ENCODE measurements around the gene CALB2.

Gene CALB2

DNA sequence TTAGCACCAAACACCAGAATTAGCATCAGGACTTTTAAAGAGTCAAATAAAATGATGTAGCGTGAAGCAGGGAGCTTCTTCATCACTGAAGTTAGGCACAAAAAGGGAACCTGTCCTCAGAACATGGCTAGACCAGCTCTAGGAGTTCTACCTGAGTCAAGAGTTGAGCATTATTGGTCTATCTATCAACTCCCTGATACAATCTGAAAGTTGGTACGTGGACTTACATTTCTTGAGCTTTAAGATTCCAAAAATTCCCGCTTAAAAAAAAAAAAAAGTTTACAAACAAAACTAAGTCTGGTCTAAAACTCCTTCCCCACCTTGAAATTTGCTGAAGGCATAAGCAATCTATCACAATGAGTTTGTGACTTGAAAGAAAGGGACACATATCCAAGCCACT is 71.1 kb downstream of the CALB2 start:
- DNase-seq (ENCODE audit: low read depth) = no peak
- no peak overlapping the region for H3K4me3 ChIP-seq (ENCODE audit: low read length)
- no peak for TF ChIP-seq CTCF (IDR thresholded peaks at IDR 0.05; ENCODE audit: insufficient read depth, low read depth, low read length, missing control alignments)

DNA sequence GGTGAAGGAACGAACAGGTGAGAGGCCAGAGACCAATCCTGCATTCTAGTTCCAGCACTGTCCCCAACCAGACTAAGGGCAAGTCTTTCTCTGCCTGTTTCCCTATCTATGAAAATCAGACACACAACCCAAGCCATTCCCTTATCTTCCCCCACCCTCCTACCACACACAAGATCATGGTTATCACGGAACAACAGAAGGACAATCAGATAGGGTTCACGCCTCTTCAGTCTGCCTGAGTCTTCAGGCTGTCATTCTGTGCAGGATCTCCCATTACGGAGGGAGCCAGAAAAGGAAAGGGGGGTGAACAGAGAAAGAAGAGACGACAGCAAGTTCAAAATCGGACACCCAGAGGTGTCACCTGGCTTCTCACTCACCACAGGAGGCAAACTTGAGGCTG is 72.2 kb downstream of the CALB2 start:
- DNase-seq (ENCODE audit: low read depth) = no peak
- H3K4me3 ChIP-seq (ENCODE audit: low read length) = no peak overlapping the region
- TF ChIP-seq CTCF (IDR thresholded peaks at IDR 0.05; ENCODE audit: insufficient read depth, low read depth, low read length, missing control alignments) = no peak

DNA sequence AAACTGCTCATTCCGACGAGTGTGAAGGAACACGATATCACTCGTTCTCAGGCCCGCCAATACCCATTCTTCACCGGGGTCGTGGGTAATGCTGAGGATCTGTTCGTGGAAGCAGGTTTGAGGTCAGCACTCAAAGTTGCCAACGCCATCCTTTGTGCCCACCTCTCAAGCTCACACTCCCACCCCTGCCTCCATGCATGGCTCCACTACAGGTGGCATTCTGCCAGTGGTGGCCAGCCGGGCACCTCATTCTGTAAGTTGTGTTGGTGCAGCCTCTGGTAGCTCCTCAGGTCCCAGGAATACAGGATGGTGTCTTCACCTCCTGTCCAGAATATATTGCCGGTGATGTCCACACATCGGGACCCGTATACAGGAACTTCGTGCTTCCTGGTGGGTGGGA is 72.7 kb downstream of the CALB2 start:
- no peak for TF ChIP-seq CTCF (IDR thresholded peaks at IDR 0.05; ENCODE audit: insufficient read depth, low read depth, low read length, missing control alignments)
- no peak overlapping the region for H3K4me3 ChIP-seq (ENCODE audit: low read length)
- DNase-seq (ENCODE audit: low read depth) = no peak

DNA sequence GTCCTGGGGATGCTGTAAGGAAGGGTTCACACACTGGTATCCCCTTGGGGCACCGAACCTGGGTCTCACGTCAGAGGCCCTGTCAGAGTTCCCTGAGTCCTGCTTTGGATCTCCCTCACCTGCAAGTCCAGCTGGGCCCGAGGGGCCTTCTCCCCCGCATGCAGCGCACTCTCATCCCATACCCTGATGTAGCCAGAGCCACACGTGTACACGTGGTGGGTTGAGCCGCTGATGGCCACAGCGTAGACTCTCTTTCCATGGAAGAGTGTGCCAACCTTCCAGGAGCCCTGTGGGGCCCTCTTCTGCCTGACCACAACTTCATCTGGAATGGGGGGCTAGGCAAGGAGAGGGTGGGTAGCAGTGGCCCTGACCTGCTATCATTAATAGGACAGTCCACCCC is 73.5 kb downstream of the CALB2 start:
- no peak for DNase-seq (ENCODE audit: low read depth)
- no peak overlapping the region for H3K4me3 ChIP-seq (ENCODE audit: low read length)
- TF ChIP-seq CTCF (IDR thresholded peaks at IDR 0.05; ENCODE audit: insufficient read depth, low read depth, low read length, missing control alignments) = no peak

GRCh38 chr16:71432906-71433305 is 74.4 kb downstream of the CALB2 start:
- TF ChIP-seq CTCF (IDR thresholded peaks at IDR 0.05; ENCODE audit: insufficient read depth, low read depth, low read length, missing control alignments) = no peak
- DNase-seq (ENCODE audit: low read depth) = no peak
- H3K4me3 ChIP-seq (ENCODE audit: low read length) = no peak overlapping the region

DNA sequence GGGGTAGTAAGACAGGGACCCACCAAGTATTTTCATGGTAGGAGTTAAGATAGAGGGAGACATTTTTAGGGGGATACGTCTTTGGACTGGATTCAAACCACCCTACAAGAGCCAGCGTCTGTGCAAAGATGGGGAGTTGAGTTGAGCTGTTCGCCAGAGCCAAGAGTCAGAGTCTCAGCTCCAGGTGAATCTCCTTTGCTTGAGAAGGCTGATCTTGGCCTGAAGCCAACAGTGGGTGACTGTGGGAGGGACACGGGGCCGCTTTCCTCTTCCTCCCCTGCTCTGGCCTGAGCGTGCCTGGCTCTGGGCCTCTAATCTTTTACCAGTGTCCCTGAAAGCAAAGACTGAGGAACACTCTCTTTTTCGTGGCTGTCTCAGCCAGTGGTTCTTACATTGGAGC is 78.0 kb downstream of the CALB2 start:
- no peak for DNase-seq (ENCODE audit: low read depth)
- no peak overlapping the region for H3K4me3 ChIP-seq (ENCODE audit: low read length)
- TF ChIP-seq CTCF (IDR thresholded peaks at IDR 0.05; ENCODE audit: insufficient read depth, low read depth, low read length, missing control alignments) = no peak

- no peak overlapping the region for H3K4me3 ChIP-seq (ENCODE audit: low read length)
- no peak for DNase-seq (ENCODE audit: low read depth)
- TF ChIP-seq CTCF (IDR thresholded peaks at IDR 0.05; ENCODE audit: insufficient read depth, low read depth, low read length, missing control alignments) = no peak
Measured at GRCh38 chr16:71439523-71439922, 81.0 kb downstream of the CALB2 start.

Measured in epithelial cell of esophagus (primary cell).